8988T (cell line): Measurements from ENCODE around the gene FBXO46.
A peak's percentile ranks its signal among the peaks of the same experiment; 100 is the strongest.
"Not testable (repeated sequence)": the region's sequence is repeated elsewhere in the genome, so short reads cannot be mapped to it uniquely, and the experiment has no call there.

Experiments
- DNase-seq: peaks from one replicate; pipeline ENCODE4 v3.0.0; 2011

FBXO46 gene

GRCh38 chr19:45717983-45718650, 12.6 kb downstream of the FBXO46 start:
- DNase-seq, result no peak

- peak; percentile 91 for DNase-seq
These were observed 13.3 kb downstream of the FBXO46 start for GRCh38 chr19:45717131-45717982.

GRCh38 chr19:45716359-45717130, 14.2 kb downstream of the FBXO46 start:
- no peak for DNase-seq

DNA sequence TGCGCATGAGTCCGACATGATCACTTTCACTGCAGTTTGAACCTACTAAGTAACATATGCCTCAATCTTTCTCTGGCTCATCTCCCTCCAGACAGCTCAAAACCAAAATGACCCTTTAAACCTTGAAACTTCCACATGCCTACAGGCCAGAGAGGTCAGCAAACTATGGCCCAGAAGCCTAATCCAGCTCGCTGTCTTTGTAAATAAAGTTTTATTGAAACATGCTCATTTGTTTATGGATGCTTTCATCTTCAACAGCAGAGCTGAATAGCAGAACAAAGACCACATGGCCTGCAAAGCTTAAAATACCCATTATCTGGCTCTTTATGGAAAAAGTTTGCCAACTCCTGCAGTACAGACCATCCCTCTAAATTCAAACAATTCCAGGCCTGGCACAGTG, 15.6 kb downstream of the FBXO46 start:
- no peak for DNase-seq

GRCh38 chr19:45713141-45713540, 17.6 kb downstream of the FBXO46 start:
- DNase-seq, result no peak

DNA sequence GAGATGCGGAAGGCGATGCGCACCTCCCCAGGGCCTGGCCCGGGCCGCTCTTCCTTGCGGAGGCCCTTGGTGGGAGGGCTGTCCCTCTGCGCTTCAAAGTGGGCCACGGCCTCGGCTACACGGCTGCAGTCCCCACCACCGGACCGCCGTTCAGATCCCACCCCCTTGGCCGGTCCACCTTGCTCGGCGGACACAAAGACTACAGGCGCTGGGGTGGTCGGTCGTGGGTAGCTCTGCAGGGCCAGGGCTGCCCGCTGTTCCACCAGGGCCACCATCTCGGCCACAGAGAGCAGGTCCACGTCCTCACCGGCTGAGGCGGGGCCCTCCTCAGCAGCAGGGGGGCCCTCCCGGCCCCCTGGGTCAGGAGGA, 18.0 kb downstream of the FBXO46 start:
- DNase-seq, result no peak

DNA sequence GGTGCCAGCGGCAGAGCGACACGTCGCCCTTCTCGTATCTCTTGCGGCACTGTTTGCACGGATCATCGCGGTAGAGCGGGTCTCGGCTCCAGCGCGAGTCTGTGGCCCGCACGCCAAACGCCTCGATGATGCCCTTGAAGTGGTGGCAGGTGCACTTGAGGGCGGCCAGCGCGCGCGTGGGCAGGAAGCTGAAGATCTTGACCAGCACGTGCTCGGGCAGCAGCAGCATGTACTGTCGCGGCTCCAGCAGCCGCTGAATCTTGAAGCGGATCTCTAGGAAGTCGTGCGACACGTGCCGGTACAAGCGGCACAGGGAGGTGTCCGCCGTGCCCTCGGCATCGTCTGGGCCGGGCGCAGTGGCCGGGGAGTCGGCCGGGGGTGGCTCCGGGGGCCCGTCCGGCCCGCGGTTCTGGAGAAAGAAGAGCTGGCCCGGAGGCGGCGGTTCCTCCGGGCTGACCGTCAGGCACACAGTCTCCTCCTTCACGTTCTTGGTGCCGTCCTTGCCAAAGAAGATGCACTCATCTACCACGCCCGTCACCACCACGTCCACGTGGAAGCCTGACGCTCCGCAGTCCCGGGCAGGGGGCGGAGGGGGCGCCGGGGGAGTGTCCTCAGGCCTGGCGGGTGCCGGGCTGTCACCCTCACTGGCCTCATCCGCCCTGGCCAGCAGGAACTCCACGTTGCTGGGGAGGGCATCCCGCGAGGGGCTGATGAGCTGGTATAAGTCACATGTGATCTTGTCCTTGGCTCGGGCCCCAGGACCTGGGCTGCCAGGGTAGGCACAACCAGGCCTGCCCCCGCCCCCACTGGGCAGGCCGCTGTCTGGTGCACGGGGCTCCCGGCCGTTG, 18.6 kb downstream of the FBXO46 start:
- DNase-seq, result no peak

- no peak for DNase-seq
These were observed 20.2 kb downstream of the FBXO46 start for GRCh38 chr19:45710356-45711130.

DNA sequence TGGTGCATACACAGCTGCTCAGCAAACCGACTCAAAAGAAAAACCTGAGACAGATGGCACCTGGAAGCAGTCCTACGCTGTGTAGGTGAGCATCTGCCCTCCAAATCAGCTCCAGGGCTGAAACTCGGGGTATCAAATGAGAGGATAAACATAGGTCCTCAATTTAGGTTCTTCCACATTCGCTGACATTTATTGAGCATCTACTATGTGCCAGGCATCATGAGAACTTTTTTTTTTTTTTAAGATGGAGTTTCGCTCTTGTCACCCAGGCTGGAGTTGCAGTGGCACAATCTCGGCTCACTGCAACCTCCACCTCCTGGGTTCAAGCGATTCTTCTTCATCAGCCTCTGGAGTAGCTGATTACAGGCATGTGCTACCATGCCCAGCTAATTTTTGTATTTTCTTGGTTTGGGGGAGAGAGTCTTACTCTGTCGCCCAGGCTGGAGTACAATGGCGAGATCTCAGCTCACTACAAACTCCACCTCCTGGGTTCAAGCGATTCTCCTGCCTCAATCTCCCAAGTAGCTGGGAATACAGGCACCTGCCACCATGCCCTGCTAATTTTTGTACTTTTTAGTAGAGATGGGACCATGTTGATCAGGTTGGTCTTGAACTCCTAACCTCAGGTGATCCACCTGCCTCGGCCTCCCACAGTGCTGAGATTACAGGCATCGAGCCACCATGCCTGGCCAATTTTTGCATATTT, 24.8 kb downstream of the FBXO46 start:
- no peak for DNase-seq

- DNase-seq, result no peak
These were observed 25.6 kb downstream of the FBXO46 start for GRCh38 chr19:45705115-45705514.

GRCh38 chr19:45701676-45702075, 29.0 kb downstream of the FBXO46 start:
- DNase-seq, result no peak

DNA sequence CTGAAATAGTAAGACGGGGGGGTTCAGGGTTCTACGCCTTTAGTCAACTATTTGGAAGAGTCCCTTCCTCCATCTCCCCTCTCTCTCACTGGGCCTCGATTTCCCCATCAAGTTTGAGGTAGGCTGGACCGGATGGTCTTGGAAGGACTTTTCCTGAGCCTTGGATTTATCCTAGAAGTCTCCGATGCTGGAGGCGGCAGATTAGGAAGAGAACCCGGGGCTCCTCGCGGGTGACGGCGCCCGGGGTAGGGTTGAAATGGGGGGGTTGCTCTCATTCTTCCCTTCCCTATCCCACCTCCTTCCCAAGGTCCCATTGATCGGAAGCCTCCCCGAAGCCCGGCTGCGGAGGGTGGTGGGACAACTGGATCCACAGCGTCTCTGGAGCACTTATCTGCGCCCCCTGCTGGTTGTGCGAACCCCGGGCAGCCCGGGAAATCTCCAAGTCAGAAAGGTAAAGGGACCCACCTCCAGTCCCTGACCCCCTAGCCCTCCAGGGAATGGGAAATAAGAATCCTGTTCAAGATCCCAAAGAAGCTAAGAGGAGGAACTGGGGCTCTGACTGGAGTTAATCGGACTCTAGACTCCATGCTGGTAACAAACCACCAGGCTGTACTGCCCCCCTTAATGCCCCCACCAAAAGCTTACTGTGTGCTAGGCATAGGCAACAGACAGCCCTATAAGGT, 37.4 kb downstream of the FBXO46 start:
- DNase-seq, result no peak

DNA sequence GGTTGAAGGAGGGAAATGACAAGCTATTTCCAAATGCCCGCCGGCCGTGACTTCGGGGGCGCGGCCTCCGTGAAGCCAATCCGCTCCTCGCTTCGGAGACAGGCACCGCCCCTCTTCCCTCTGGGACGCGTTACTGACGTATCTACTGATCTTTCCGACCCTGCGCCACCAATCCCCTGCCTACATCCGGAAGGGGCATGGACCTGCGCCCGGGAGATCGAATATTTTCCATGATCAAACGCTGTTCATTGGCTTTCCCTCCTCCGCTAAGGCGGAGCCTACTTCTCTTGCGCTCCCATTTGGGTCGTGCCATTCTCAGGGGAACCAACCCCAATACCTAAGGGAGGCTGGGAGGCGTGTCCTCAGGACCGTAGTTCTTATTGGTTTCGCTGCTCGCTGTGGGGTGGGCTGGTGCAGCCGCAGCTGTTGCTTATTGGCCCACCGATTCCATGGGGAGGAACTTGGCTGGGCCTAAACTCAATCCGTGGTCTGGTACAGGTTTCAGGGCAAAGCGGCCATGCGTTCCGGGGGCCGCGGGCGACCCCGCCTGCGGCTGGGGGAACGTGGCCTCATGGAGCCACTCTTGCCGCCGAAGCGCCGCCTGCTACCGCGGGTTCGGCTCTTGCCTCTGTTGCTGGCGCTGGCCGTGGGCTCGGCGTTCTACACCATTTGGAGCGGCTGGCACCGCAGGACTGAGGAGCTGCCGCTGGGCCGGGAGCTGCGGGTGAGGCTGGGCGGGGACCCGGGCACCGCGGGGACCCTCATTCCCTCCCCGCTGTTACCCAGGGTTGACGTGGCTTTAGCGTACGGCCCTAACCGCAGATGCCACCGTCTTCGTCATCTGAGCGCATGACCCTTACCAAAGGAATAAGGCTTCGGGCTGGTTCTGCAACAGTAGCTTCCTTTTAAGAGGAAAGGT, 38.2 kb downstream of the FBXO46 start, which contains the start of gene QPCTL:
Gene QPCTL, plus strand, starts transcription at position 480 of the 919 bp plus-strand sequence. Its CDS starts 38 bp downstream, at position 518.
- DNase-seq, result peak; percentile 66

- peak; percentile 61 for DNase-seq
These were observed 39.0 kb downstream of the FBXO46 start, which contains the start of gene SNRPD2 for GRCh38 chr19:45691516-45692186. TSS of gene SNRPD2 (minus strand) at chr19:45691953. CDS start at chr19:45691888, 65 bp downstream.

GRCh38 chr19:45687599-45687998, 43.1 kb downstream of the FBXO46 start:
- DNase-seq, result no peak

DNA sequence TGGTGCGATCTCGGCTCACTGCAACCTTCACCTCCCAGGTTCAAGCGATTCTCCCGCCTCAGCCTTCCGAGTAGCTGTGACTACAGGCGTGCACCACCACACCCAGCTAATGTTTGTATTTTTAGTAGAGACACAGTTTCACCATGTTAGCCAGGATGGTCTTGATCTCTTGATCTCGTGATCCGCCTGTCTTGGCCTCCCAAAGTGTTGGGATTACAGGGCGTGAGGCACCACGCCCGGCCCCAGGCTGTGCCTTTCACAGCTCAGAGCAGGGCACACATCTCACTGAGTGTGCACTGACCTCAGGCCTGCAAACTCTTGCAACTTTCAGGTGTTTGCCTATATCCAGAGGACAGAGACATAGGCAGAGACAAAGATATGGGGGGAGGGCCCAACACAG, 45.7 kb downstream of the FBXO46 start:
- not testable (repeated sequence) for DNase-seq

DNA sequence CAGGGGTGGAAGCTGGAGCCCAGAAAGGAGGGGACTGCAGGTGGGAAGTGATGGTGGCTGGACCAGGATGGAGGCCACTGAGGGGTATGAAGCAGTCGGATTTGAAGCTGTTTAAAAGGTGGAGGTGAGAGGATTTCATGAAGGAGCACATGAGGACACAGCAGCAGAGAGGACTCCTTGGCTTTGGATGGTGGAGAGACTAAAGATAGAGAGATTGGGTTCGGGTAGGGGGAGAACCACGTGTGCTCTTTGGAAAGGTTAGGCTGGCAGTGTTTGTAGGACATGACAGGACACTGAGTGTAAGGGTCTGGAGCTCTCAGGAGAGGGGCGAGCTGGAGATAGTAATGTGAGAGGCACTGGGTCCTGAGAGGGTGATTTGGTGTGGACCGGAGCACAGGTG, 47.8 kb downstream of the FBXO46 start:
- DNase-seq, result no peak

- no peak for DNase-seq
These were observed 48.6 kb downstream of the FBXO46 start for GRCh38 chr19:45682117-45682516.
